A673 (cell line): Measurements from ENCODE around the gene ATP13A4.

Experiments
- CTCF ChIP-seq: fragments of 300-800, 200-600 bp; sonication (generic); conservative IDR thresholded peaks from 2 replicates; pipeline ENCODE4 v1.5.1; 2017; ENCODE audit warnings: low read depth, mild to moderate bottlenecking, antibody characterized with exemption, low read length, moderate library complexity, mixed read lengths
- EZH2 ChIP-seq: fragments of 200-600 bp; sonication (generic); IDR thresholded peaks from 2 replicates; pipeline ENCODE4 v1.6.1; 2017; ENCODE audit warnings: borderline replicate concordance, low read depth, mild to moderate bottlenecking, mixed read lengths, antibody characterized with exemption, low read length; ENCODE audit not compliant: poor library complexity, severe bottlenecking

DNA sequence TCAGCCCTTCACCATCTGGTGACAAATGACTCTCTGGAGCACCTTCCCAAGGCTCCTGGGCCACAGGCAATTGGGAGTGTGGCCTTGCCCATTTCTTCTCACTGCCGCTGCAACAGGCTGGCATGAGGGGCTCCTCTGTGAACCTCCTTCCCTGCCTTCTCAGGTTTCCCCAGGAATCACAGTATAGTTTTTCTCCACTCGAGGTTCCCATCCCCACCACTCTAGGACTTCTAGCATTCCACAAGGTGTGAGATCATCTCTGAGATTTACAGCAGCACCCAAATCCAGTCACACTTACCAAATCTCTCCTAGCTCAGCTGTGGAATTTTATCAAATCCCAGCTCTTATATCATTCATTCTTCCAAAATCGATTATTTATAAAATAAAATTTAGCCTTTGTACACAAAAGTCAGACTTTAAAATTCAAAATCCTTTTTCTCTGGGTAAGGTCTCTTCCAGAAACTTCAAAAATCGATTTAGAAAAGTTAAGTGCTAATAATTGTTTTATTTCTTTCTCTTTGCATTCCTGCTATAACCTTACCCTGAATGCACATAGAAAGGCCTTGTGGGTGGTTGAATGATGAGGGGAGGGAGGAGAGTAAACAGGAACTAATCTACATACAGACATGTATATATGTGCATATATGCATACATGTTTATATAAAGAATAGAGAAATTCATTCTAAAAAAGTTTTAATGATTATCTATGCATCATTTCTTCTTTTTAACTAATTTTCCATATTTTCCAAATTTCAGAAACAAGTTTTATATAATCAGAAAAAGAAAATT lies 18.9 kb upstream of the ATP13A4 start:
- TF ChIP-seq CTCF = no peak
- no peak for TF ChIP-seq EZH2
